HG03095 (cell line): ENCODE results near the gene PSMB2.
"Not testable (repeated sequence)": the region's sequence is repeated elsewhere in the genome, so short reads cannot be mapped to it uniquely, and the experiment has no call there.

Source experiments
- ATAC-seq: cut with Tn5 transposase; IDR thresholded peaks from one replicate; pipeline ENCODE4 v1.9.1; 2021; ENCODE audit warnings: moderate library complexity; ENCODE audit not compliant: unreplicated experiment

Gene PSMB2

DNA sequence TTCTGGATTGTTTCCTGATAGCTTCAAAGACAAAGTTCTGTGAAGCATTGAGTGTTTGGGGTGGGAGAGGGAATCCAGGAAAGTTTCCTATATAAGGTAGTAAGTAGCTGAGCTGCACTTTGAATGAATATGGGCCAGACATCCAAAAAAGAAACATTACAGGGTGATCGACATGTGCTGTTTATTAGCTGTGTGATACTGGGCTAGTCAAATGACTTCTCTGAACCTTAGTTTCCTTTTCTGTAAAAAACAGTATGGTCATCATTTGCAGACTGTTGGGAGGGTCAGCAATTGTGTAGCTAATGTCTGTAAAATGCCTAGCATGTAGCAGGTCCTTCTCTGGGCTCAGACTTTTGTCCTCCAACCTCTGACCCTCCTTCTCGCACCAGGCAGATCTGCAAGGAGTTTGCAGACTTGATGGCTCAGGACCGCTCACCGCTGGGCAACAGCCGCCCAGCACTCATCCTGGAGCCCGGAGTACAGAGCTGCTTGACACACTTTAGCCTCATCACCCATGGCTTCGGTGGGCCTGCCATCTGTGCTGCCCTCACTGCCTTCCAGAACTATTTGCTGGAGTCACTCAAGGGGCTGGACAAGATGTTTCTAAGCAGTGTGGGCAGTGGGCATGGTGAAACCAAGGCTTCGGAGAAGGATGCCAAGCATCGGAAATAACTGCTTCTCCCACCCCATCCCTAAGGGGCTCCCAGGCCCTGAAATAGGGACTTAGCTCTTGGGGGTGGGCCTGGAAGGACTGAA lies 47.1 kb downstream of the PSMB2 start:
- ATAC-seq = no peak

DNA sequence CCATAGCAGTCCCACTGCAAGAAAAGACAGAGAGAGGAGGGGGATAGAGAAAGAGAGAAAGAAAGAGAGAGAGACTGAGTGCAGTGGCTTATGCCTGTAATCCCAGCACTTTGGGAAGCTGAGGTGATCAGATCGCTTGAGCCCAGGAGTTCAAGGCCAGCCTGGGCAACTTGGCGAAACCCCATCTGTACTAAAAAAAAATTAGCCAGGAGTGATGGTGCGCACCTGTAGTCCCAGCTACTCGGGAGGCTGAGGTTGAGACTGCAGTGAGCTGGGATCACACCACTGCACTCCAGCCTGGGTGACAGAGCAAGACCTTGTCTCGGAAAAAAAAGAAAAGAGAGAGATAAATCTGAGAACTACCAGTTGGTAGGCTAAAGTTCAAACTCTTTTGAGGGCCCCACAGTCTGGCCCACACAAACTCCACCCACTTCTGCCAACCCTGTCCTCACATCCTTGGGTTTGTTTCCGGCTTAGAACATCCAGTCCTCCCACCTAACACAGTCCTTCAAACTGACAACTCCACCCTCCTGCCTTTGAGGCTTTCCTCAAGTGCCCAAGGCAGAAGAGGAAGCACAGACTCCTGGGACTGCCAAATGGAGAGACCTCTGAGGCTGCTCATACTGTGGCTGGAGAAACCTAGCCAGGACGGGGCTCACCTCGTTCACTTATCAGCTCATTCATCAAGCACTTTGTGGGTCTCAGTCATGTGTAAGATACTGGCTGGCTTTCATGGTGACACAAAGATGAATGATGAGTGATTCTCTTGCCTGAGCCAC lies 48.1 kb downstream of the PSMB2 start:
- ATAC-seq = no peak

DNA sequence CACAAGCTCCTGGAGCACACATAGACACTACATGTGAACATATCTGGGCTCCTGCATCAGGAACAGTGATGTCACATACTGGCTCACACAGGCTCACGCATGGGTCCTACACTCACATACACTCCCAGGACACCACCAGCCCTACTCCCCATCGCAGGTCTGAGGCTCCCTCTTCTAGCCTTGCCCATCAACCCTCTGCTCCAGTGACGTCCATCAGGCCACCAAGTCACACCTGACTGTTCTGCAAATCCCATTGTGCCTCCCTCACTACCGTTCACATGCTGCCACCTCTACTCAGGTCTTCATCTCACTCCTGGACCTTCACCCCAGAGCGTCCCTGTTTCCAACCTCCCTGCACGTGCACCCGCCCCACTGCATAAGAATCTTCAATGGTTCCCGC lies 50.1 kb downstream of the PSMB2 start:
- ATAC-seq = no peak

- ATAC-seq = no peak
These were observed 50.8 kb downstream of the PSMB2 start for GRCh38 chr1:35590476-35591040.

GRCh38 chr1:35589516-35590427 lies 51.6 kb downstream of the PSMB2 start:
- no peak for ATAC-seq

DNA sequence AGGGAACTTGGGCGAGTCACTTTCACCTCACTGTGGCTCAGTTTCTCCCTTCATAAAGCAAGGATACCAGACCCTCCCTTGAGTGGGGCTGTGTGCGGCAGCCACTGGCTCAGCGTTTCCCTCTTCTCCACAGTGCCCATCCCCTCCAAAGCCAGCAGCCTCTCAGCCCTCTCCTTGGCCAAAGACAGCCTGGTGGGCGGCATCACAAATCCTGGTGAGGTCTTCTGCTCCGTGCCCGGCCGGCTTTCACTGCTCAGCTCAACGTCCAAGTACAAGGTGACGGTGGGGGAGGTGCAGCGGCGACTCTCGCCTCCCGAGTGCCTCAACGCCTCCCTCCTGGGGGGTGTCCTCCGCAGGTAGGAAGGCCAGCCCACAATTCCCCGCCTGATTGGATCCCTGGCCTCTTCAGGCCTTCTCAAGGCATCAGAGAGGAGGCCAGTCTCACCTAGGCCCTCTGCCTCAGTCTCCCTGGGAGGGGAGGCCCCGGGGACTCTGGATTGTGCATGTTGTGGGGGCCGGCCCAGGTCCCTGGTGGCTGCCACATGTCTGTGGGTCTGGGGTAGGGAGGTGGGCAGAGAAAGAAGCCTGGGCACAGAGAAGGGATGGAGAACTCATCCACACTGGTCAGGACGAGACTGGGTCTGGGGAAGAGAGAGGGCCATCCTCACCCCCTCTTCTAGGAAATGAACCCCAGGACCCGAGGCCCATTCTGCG lies 53.0 kb downstream of the PSMB2 start:
- ATAC-seq = no peak

GRCh38 chr1:35587736-35588135 lies 53.6 kb downstream of the PSMB2 start:
- no peak for ATAC-seq

DNA sequence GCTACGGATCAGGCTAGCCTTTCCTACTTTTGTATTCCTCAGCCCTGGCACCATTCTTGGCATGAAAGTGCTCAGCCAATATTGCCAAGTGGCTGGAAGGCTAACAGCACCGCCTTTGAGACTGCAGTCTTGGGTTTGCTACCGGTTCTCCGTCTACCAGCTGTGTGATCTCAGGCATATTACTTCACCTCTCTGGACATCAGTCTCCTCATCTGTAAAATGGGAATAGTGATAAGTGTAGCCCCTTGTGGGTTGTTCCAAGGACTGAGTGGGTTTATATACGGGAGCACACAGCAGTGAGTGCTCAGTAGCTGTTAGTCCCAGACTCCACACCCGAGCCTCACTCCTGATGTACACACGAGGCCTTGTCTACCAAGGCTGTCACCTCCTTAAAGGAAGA lies 54.5 kb downstream of the PSMB2 start:
- ATAC-seq = no peak

- not testable (repeated sequence) for ATAC-seq
These were observed 55.5 kb downstream of the PSMB2 start for GRCh38 chr1:35585805-35586204.

- no peak for ATAC-seq
These were observed 56.0 kb downstream of the PSMB2 start for GRCh38 chr1:35585281-35585680.

DNA sequence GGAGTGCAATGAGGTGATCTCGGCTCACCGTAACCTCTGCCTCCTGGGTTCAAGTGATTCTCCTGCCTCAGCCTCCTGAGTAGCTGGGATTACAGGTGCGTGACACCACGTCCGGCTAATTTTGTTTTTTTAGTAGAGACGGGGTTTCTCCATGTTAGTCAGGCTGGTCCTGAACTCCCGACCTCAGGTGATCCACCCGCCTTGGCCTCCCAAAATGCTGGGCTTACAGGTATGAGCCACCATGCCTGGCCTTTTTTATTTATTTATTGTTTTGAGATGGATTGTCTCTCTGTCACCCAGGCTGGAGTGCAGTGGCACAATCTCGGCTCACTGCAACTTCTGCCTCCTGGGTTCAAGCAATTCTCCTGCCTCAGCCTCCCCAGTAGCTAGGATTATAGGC lies 59.7 kb downstream of the PSMB2 start:
- not testable (repeated sequence) for ATAC-seq

DNA sequence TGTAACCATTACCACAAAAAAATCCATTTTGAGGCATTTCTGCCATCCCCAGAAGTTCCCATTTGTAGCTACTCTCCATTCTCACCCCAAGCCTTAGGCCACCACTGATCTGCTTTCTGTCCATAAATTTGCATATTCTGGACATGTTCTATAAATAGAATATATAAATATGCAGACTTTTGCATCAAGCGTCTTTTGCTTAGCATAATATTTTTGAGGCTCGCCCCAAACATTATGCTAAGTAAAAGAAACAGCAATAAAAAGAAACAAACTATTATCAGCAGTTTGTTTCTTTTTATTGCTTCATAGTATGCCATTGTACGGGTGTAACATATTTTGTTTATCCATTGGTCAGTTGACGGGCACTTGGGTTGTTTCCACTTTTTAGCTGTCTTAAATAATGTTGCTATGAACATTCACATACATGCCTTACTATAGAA lies 60.4 kb downstream of the PSMB2 start:
- ATAC-seq = no peak

DNA sequence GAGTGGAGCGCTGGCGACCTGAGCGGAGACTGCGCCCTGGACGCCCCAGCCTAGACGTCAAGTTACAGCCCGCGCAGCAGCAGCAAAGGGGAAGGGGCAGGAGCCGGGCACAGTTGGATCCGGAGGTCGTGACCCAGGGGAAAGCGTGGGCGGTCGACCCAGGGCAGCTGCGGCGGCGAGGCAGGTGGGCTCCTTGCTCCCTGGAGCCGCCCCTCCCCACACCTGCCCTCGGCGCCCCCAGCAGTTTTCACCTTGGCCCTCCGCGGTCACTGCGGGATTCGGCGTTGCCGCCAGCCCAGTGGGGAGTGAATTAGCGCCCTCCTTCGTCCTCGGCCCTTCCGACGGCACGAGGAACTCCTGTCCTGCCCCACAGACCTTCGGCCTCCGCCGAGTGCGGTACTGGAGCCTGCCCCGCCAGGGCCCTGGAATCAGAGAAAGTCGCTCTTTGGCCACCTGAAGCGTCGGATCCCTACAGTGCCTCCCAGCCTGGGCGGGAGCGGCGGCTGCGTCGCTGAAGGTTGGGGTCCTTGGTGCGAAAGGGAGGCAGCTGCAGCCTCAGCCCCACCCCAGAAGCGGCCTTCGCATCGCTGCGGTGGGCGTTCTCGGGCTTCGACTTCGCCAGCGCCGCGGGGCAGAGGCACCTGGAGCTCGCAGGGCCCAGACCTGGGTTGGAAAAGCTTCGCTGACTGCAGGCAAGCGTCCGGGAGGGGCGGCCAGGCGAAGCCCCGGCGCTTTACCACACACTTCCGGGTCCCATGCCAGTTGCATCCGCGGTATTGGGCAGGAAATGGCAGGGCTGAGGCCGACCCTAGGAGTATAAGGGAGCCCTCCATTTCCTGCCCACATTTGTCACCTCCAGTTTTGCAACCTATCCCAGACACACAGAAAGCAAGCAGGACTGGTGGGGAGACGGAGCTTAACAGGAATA lies 64.0 kb downstream of the PSMB2 start:
- peak; percentile 52 for ATAC-seq

DNA sequence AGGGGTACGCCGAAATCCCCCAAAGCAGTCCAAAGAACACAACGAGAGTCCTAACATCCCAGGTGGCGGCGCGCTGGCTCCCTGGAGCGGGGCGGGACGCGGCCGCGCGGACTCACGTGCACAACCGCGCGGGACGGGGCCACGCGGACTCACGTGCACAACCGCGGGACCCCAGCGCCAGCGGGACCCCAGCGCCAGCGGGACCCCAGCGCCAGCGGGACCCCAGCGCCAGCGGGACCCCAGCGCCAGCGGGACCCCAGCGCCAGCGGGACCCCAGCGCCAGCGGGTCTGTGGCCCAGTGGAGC lies 64.6 kb downstream of the PSMB2 start:
- not testable (repeated sequence) for ATAC-seq

DNA sequence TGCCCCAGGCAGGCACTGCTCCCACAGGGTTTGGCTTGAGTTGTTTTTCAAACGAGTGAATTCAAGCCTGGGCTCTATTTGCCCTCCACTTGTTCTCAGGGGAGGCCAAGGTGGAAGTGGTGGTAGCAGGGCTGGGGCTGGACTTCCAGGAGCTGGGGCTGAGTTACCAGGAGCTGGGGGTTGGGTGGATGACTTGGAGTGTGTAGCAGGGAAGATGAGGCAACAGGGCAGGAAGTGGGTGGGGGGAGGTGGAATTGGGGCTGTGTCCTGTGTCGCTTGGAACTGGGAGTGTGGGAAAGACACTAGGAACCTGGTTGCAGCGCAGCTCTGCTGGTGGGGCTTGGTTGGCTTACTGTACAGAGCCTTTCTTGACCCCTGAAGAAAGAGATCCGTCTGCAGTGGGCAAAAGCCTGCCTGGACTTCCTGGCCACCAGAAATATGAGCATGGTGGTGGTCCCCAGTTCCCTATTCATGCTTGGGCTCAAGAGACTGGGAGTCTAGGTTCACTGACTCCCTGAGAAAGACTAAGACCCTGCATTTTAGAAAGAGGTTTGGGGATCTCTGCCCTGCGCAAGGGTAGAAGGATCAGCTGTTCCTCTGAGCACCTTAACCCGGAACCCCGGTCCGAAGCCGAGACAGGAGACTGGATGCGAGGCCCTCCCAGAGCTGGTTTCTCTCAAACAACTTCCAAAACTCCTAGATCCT lies 65.1 kb downstream of the PSMB2 start:
- ATAC-seq = no peak

- no peak for ATAC-seq
These were observed 65.8 kb downstream of the PSMB2 start for GRCh38 chr1:35575416-35575958.

GRCh38 chr1:35574655-35575415 lies 66.5 kb downstream of the PSMB2 start:
- ATAC-seq = no peak
